CD4-positive, alpha-beta T cell treated with Interferon alpha-2 for 1 hour (primary cell): ENCODE measurements around the gene HLA-DOB.
"Not testable (repeated sequence)": the region's sequence is repeated elsewhere in the genome, so short reads cannot be mapped to it uniquely, and the experiment has no call there.

Experiments used
- DNase-seq, 2 donors: peaks; one replicate each; pipeline ENCODE4 v3.0.0-alpha.2; 2020 to 2022

Gene HLA-DOB

DNA sequence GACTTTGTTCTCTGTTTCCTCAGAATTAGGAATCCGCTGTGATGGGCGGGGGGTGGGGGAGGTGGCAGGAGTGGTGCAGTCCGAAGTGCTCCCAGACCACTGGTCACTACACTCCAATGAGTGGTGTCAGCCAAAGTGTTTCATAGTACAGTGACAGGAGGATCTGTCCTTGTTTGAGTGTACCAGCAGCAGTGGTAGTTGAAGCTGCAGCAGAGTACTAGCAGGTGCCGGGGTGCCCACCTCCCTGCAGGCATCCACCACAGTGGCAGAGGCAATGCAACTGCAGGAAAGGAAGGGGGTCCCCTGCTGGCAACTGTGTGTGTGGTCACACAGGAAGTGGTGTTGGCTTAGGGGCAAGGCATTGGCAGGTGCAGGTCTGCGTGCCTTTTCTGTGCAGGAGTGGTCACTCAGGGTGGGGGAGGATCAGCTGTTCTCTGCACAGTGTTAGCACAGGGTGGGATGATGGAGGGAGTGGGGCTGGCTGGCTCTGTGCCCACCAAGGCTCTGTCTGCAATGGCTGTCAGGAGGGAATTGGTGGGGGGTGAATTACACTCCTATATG lies 9.7 kb downstream of the HLA-DOB start:
- no peak for DNase-seq

GRCh38 chr6:32805404-32805803 lies 11.4 kb downstream of the HLA-DOB start:
- not testable (repeated sequence) for DNase-seq

GRCh38 chr6:32803416-32803815 lies 13.4 kb downstream of the HLA-DOB start:
- DNase-seq: no peak

DNA sequence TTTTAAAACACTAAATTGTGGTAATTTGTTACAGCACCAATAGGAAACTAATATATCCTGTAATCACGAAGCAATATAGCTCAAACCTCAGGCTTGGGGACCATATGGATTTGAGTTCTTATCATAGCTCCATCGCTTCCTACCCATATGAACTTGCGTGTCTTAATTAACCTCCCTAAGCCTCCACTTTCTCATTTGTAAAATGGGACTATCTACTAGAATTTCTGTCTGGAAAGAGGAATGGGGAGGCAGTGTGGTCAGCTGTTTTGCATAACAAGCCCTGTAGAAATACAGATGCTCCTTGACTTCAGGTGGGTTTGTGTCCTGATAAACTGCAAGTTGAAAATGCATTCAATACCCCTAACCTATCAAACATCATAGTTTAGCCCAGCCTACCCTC lies 17.1 kb downstream of the HLA-DOB start:
- no peak for DNase-seq

DNA sequence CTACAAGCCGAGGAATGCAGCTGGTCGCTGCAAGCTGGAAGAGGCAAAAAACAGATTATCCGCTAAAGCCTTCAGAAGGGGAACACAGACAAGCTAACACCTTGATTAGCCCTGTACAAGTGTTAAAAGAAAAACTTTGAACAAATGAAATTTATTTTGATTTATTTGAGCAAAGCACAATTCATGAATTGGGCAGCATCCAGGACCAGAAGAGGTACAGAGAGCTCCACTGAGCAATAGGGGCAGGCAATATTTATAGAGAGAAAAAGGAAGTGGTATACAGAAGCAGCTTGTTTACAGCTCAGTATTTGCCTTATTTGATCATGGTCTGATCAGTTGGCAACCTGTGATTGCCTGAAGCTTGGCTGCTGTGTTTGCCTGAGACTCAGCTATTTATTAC lies 17.6 kb downstream of the HLA-DOB start:
- DNase-seq: no peak

DNA sequence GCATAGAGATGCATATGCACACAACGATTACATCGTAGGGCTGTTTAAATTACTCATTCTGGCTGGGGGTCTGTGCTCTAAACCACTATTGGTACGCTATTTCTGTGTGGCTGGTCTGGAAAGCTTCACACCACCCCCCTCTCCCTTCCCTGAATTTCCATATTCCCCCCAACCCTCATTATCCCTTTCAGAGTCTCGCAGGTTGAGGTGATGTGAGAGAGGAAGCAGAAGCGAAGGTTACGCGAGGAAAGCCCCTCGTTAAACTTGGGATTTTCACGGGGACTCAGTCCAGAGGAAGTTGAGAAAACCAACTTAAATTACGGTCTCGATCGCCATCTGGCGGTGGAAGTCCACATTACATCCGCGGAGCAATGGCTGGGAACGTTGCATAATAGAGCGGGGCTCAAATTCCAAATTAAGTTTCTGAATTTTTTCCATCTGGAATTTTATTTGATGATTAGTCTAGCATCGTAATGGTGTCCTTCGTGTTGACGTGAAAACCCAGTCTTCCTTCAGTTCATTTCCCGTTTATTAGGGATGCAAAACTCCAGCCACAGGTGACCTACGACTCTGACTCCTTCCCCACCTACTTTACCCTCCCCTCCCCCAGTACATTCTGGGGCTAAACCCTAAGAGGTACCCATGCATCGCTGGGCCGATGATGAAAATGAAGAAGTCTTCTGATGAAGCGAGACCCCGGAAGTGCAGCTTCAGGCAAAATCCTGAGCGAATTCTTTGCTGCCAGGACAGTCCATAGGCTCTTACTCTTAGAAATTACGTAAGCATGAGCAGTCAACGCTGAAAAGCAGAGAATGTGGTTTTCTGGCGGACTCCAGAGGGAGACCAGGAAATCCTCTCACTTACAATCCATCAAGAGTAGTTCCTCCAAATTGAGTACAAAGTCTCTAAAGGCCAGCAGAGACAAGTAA lies 19.7 kb downstream of the HLA-DOB start:
- peak; percentile 71 to 78 for DNase-seq

GRCh38 chr6:32794510-32794909 lies 22.3 kb downstream of the HLA-DOB start:
- peak; percentile 12 to 13 for DNase-seq

DNA sequence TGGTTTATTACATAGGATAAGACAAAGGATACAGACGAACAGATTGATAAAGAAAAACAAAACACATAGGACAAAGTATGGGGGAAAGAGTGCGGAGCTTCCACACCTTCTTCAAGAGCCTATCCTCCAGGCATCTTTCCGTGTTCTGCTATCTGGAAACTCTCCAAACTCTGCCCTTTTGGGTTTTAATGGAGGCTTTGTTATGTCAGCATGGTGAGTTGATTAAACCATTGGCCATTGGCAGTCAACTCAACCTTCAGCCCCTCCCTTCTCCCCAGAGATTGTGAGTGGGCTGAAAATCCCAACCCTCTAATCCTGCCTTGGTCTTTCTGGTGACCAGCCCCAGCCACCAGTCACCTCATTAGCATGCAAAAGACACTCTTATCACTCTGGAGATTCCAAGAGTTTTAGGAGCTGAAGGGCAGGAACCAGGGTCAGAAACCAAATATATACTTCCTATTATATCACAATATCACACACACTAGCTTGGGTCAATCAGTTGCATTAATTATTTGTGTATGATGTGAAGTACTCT lies 23.8 kb downstream of the HLA-DOB start:
- no peak for DNase-seq

DNA sequence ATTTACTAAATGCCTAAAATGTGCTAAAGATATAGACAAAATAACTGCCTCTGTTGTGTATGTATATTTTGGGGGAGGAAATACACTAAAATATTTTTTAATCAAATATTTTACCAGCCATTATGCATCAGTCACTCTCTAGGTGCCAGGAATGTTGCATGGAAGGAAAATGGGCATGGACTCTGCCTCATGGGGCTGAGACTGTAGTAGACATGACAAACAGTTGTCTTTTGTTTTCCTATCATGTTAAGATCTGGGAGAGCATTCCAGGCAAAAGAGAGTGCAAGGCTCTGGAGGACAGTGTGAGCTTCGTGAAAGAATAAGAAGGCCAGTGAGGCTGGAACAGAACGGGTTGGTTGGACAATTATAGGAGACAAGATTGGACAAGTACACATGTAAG lies 26.5 kb downstream of the HLA-DOB start:
- DNase-seq: no peak

DNA sequence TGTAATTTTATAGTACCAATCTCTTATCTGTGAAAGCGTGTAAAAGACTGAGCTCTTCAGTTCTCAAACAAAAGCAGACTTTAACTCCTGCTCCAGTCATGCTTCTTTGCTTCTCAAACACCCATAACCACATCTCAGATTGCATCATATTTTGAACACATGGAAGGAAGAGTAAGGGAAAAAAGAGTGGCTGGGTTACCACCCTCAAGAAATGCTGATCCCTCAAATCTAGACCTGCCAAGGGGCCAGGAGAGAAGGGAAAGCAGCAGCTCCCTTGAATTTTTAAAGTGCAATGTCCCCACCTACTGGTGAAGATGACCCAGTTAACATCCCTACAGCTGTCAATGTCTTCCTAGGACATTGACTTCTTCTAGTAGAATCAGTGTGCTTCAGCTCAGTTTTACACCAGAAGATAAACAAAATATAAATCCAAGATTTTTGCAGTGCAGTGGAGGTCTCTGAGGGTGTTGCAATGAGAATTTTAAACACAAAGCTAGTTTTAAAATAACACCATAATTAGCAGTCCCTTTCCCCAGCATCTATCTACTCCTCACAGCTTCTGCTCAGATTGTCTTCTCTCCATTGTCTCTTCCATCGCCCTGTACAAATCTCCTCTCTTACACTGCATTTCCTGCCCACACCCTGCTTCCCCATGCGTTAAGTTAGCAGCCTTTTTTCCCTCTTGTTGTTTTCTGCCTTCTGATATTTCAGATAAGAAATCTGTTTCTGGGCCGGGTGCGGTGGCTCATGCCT lies 30.8 kb downstream of the HLA-DOB start:
- peak; percentile 40 to 63 for DNase-seq

GRCh38 chr6:32782923-32783322 lies 33.9 kb downstream of the HLA-DOB start:
- not testable (repeated sequence) for DNase-seq

DNA sequence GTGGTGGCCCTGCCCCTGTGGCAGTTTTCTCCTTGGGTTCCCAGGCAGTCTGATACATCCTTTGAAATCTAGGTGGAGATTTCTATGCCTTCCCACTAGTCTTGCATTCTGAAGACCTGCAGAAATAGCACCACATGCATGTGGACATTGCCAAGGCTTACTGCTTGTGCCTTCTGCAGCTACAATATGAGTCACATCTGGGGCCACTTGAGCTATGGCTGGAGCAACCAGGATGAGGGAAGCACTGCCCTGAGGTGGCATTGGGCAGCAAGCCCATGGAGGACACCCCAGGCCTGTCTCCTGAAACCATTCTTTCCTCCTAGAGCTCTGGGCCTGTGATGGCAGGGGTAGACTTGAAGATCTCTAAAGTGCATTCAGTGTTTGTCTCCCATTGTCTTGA lies 37.8 kb downstream of the HLA-DOB start:
- DNase-seq: no peak

DNA sequence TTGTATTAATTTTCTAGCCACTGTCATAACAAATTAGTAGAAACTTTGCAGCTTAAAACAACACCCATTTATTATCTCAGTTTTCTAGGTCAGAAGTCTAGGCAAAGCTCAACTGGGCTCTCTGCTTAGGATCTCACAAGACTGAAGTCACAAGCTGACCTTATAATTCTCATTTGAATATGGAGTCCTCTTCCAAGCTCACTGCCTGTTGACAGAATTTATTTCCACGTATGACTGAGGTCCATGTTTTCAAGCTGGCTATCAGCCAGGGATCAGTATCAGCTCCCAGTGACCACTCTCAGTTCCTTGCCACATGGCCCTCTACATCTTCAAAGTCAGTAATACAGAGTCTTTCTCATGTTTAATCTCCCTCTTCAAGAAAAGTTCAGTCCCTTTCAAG lies 41.7 kb downstream of the HLA-DOB start:
- no peak for DNase-seq

GRCh38 chr6:32774426-32774825 lies 42.4 kb downstream of the HLA-DOB start:
- no peak for DNase-seq

DNA sequence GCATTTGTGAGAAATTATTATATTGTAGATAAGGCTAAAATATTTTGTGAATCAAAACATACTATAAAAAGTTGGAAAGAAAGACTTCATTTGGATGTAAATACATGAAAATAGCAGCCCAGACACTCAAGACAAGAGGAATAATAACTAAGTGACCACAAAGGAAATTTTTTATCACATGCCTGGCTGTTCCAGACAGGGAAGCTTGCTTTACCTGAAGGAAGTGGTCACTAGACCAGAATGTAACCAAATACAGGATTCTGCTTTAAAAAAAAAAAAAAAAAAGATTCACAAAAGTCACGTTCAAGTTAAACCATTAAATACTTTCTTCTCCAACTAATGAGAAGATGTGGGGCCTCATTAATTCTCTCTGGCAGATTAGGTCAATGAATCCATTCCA lies 44.1 kb downstream of the HLA-DOB start:
- no peak for DNase-seq

DNA sequence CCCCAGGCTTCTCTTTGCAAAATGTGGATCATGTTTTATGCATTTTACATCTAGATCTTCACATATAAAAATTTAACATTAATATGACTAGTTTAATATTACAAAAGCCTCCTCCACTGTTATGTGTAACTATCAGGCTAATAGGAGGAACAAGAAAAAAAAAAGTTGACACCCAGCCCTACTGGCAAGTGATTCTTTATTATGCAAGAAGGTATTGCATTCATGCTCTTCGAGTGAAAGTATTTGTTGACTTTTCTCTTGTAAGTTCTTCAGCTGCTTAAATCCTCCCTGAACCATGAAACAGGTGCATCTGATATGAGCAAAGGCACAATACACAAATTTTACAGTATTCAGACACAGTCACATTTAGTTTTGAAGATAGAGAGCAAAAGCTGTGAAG lies 52.8 kb downstream of the HLA-DOB start:
- DNase-seq: no peak

- DNase-seq: no peak
Measured at GRCh38 chr6:32763421-32763820, 53.4 kb downstream of the HLA-DOB start, which contains the start of gene HLA-DQB2. Gene HLA-DQB2 (minus strand): TSS chr6:32763532. CDS start chr6:32763470, 62 bp downstream.
